GM21515 (cell line): ENCODE results near the gene RPS4Y1.

Experiments
- ATAC-seq: cut with Tn5 transposase; IDR thresholded peaks from one replicate; pipeline ENCODE4 v1.9.1; 2021; ENCODE audit not compliant: unreplicated experiment

RPS4Y1 gene

GRCh38 chrY:2874211-2874610 lies 32.8 kb downstream of the RPS4Y1 start:
- no peak for ATAC-seq

GRCh38 chrY:2883561-2883960 lies 42.2 kb downstream of the RPS4Y1 start:
- no peak for ATAC-seq

GRCh38 chrY:2885880-2886279 lies 44.5 kb downstream of the RPS4Y1 start:
- ATAC-seq = no peak

GRCh38 chrY:2887386-2887785 lies 46.0 kb downstream of the RPS4Y1 start:
- ATAC-seq = no peak

GRCh38 chrY:2887955-2888354 lies 46.6 kb downstream of the RPS4Y1 start:
- peak; percentile 75 for ATAC-seq

- ATAC-seq = no peak
These were observed 52.1 kb downstream of the RPS4Y1 start for GRCh38 chrY:2893471-2893870.

- peak; percentile 76 for ATAC-seq
These were observed 54.6 kb downstream of the RPS4Y1 start for GRCh38 chrY:2896050-2896449.

GRCh38 chrY:2907356-2907755 lies 66.0 kb downstream of the RPS4Y1 start:
- no peak for ATAC-seq

- ATAC-seq = peak; percentile 56
These were observed 71.8 kb downstream of the RPS4Y1 start for GRCh38 chrY:2913066-2913815.
